RKO (cell line): ENCODE results near the gene SCNN1A.

Experiments
- DNase-seq: peaks from one replicate; pipeline ENCODE4 v3.0.0-alpha.2; 2016; ENCODE audit warnings: low spot score

SCNN1A gene

GRCh38 chr12:6334359-6334758 lies 41.0 kb downstream of the SCNN1A start:
- no peak for DNase-seq

- DNase-seq: no peak
Measured at GRCh38 chr12:6333566-6333965, 41.8 kb downstream of the SCNN1A start.

- DNase-seq: no peak
Measured at GRCh38 chr12:6333029-6333428, 42.3 kb downstream of the SCNN1A start.

- DNase-seq: no peak
Measured at GRCh38 chr12:6332459-6332858, 42.9 kb downstream of the SCNN1A start.

GRCh38 chr12:6330999-6331714 lies 44.2 kb downstream of the SCNN1A start:
- no peak for DNase-seq

GRCh38 chr12:6330192-6330591 lies 45.2 kb downstream of the SCNN1A start:
- no peak for DNase-seq

- DNase-seq: no peak
Measured at GRCh38 chr12:6329703-6330064, 45.7 kb downstream of the SCNN1A start.

GRCh38 chr12:6328945-6329702 lies 46.2 kb downstream of the SCNN1A start:
- DNase-seq: no peak

GRCh38 chr12:6328045-6328779 lies 47.2 kb downstream of the SCNN1A start:
- no peak for DNase-seq

- DNase-seq: no peak
Measured at GRCh38 chr12:6327229-6328041, 47.9 kb downstream of the SCNN1A start.

- DNase-seq: no peak
Measured at GRCh38 chr12:6326316-6327228, 48.8 kb downstream of the SCNN1A start.

GRCh38 chr12:6324936-6325750 lies 50.2 kb downstream of the SCNN1A start:
- no peak for DNase-seq

GRCh38 chr12:6323995-6324711 lies 51.2 kb downstream of the SCNN1A start:
- no peak for DNase-seq

GRCh38 chr12:6323340-6323994 lies 51.9 kb downstream of the SCNN1A start:
- peak; percentile 95 for DNase-seq

- no peak for DNase-seq
Measured at GRCh38 chr12:6322969-6323339, 52.4 kb downstream of the SCNN1A start.

- no peak for DNase-seq
Measured at GRCh38 chr12:6322352-6322751, 53.0 kb downstream of the SCNN1A start.

- DNase-seq: no peak
Measured at GRCh38 chr12:6321905-6322304, 53.5 kb downstream of the SCNN1A start.

- no peak for DNase-seq
Measured at GRCh38 chr12:6319446-6319845, 55.9 kb downstream of the SCNN1A start.

GRCh38 chr12:6318440-6318879 lies 56.9 kb downstream of the SCNN1A start:
- DNase-seq: no peak
